CD14-positive monocyte (primary cell): Measurements from ENCODE around the gene JOSD2. TPM values are rescaled to one million over a fixed set of nuclear protein-coding genes. Genes with fewer than 3 reads are reported as not detected.

ENCODE experiments used
- DNase-seq, 3 donors: peaks; one replicate each; pipeline ENCODE4 v3.0.0-alpha.2; 2011 to 2022
- H2AFZ ChIP-seq: 2 replicates; pipeline ENCODE4 v1.6.0; 2012; ENCODE audit warnings: mild to moderate bottlenecking, low read depth, low read length, inconsistent platforms; ENCODE audit not compliant: insufficient read depth, poor library complexity, severe bottlenecking
- H3K27ac ChIP-seq, 2 donors: 1 replicate in 1 of 2; 2 replicates in 1 of 2; pipeline ENCODE4 v1.5.1; 2012 to 2013; ENCODE audit warnings: low read length in 2 of 2, control low read depth in 1 of 2, inconsistent platforms in 1 of 2, low read depth in 1 of 2, mild to moderate bottlenecking in 1 of 2
- H3K27me3 ChIP-seq, 2 donors: one replicate each; pipeline versions ENCODE4 v1.6.0 to v1.6.1; 2011 to 2013; ENCODE audit warnings: low read length in 2 of 2; ENCODE audit not compliant: control insufficient read depth in 2 of 2, insufficient read depth in 2 of 2
- H3K36me3 ChIP-seq, 2 donors: replicated peaks in 1 of 2; 1 replicate in 1 of 2; 2 replicates in 1 of 2; pipeline versions ENCODE4 v1.5.1 to v1.6.1; 2012 to 2013; ENCODE audit warnings: low read length in 2 of 2, control low read depth in 1 of 2, inconsistent platforms in 1 of 2, mild to moderate bottlenecking in 1 of 2; ENCODE audit not compliant: insufficient read depth in 2 of 2, control insufficient read depth in 1 of 2
- H3K4me1 ChIP-seq, 2 donors: 1 replicate in 1 of 2; 2 replicates in 1 of 2; pipeline versions ENCODE4 v1.5.1 to v1.6.1; 2012 to 2013; ENCODE audit warnings: low read length in 2 of 2, control low read depth in 1 of 2, inconsistent platforms in 1 of 2, mild to moderate bottlenecking in 1 of 2, moderate library complexity in 1 of 2; ENCODE audit not compliant: insufficient read depth in 2 of 2, control insufficient read depth in 1 of 2
- H3K4me2 ChIP-seq: replicated peaks from 2 replicates; pipeline ENCODE3; 2012; ENCODE audit warnings: low read length, moderate library complexity, mild to moderate bottlenecking; ENCODE audit not compliant: poor library complexity, severe bottlenecking; ENCODE audit errors: extremely low read depth
- H3K4me3 ChIP-seq, 3 experiments: fragments of 200-600 bp in 1 of 3; sonication (generic) in 1 of 3; replicated peaks in 1 of 3; 1 replicate in 2 of 3; 2 replicates in 1 of 3; pipeline ENCODE4 v1.5.1; 2011 to 2013; ENCODE audit warnings: low read length in 3 of 3, mild to moderate bottlenecking in 3 of 3, control low read depth in 2 of 3, low read depth in 2 of 3, inconsistent platforms in 1 of 3, moderate library complexity in 1 of 3
- H3K79me2 ChIP-seq: 2 replicates; pipeline ENCODE4 v1.6.0; 2012; ENCODE audit warnings: mild to moderate bottlenecking, control low read depth, inconsistent platforms, low read length, moderate library complexity; ENCODE audit not compliant: insufficient read depth
- H3K9ac ChIP-seq: 2 replicates; pipeline ENCODE4 v1.6.0; 2017; ENCODE audit warnings: low read length, mild to moderate bottlenecking; ENCODE audit not compliant: insufficient read depth, poor library complexity, severe bottlenecking
- H3K9me3 ChIP-seq, 2 donors: replicated peaks in 1 of 2; 1 replicate in 1 of 2; 2 replicates in 1 of 2; pipeline versions ENCODE4 v1.5.1 to v1.6.1; 2012 to 2013; ENCODE audit warnings: low read length in 2 of 2, control low read depth in 1 of 2; ENCODE audit not compliant: control insufficient read depth in 1 of 2, insufficient read depth in 1 of 2
- H4K20me1 ChIP-seq: 2 replicates; pipeline ENCODE4 v1.6.0; 2012; ENCODE audit warnings: mild to moderate bottlenecking, low read length, control low read depth, moderate library complexity; ENCODE audit not compliant: insufficient read depth
- H3K27ac Mint-ChIP-seq, 7 donors: one replicate each; pipeline ENCODE4 v1.8.0; 2020; ENCODE audit warnings: mild to moderate bottlenecking in 7 of 7, mixed read lengths in 7 of 7, moderate library complexity in 6 of 7, inconsistent platforms in 2 of 7
- H3K27me3 Mint-ChIP-seq, 3 donors: one replicate each; pipeline ENCODE4 v1.8.0; 2021 to 2022; ENCODE audit warnings: low read depth in 3 of 3, mild to moderate bottlenecking in 3 of 3, mixed read lengths in 3 of 3, moderate library complexity in 3 of 3, inconsistent platforms in 1 of 3
- H3K36me3 Mint-ChIP-seq, 2 donors: one replicate each; pipeline ENCODE4 v1.8.0; 2020; ENCODE audit warnings: mixed read lengths in 2 of 2, inconsistent platforms in 1 of 2, mild to moderate bottlenecking in 1 of 2
- H3K4me1 Mint-ChIP-seq: one replicate; pipeline ENCODE4 v1.8.0; 2020; ENCODE audit warnings: mild to moderate bottlenecking, mixed read lengths
- H3K4me3 Mint-ChIP-seq, 2 donors: one replicate each; pipeline ENCODE4 v1.8.0; 2020; ENCODE audit warnings: mild to moderate bottlenecking in 2 of 2, mixed read lengths in 2 of 2, moderate library complexity in 1 of 2
- H3K9me3 Mint-ChIP-seq, 7 donors: one replicate each; pipeline ENCODE4 v1.8.0; 2020 to 2022; ENCODE audit warnings: mixed read lengths in 7 of 7, mild to moderate bottlenecking in 6 of 7, moderate library complexity in 6 of 7, inconsistent platforms in 2 of 7
- WGBS: methylation state at CpG from one replicate; pipeline ENCODE4 v1.1.5; 2013; ENCODE audit warnings: missing lambda C conversion rate; ENCODE audit not compliant: insufficient coverage; 5-methylcytosine and 5-hydroxymethylcytosine counted together
- intact Hi-C, 2 donors: fragments of 100-400 bp; cut with micrococcal nuclease; formaldehyde crosslinking; loops; one replicate each; pipeline versions ENCODE4 v1.15.0 to v1.15.1; 2023
- polyA plus RNA-seq, 3 donors: library from polyadenylated mRNA; depleted of rRNA in 1 of 3; unstranded in 2 of 3; stranded (reverse) in 1 of 3; fragments of 300-500 nt in 2 of 3; fragments of >200 nt in 1 of 3; fragmentation: Illumina TruSeq in 2 of 3; gene quantifications; 1 replicate in 2 of 3; 2 replicates in 1 of 3; pipeline ENCODE4 v1.2.3, GENCODE V29; 2012 to 2021
- TF ChIP-seq, protein P1 (sequence below): fragments of 200-600 bp; IDR thresholded peaks from one replicate; pipeline ENCODE4 v1.8.0; 2022; ENCODE audit warnings: antibody characterized with exemption, mild to moderate bottlenecking

The JOSD2 gene
- polyA plus RNA-seq, 3 donors: 33.0 to 43.0 (median 37.2) TPM

DNA sequence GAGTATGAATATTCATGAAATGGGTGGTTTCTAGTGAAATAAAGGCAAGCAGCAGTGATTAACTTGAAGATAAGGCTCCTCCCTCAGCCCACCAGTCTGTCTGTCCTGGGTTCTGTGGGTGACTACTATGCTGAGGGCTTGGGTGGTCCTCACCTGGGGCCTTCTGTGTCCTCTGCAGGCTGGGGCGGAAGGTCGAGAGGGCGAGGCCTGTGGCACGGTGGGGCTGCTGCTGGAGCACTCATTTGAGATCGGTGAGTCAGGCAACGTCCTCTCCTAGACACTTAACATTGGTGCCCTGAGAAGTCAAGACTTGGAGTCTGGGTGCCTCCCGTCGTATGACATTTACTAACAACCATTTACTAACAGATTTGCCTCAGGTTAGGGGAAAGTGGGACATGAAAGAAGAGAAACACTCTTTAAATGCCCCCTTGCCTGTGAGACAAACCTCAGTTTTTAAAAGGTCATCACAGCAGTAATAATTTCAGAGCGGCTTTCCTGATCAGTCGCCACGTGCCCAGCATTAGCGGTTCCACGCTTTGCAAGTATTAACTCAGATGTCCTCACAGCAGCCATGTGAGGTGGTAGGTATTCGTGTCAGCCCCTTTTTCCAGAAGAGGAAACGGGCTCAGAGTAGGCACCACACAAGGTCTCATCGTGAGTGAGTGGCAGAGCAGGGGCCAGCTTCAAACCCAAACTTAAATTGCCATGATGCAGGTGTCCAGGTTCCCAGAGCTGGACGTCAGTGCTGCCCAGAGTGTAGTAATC is 33.1 kb downstream of the JOSD2 start:
- TF ChIP-seq, protein P1, sequence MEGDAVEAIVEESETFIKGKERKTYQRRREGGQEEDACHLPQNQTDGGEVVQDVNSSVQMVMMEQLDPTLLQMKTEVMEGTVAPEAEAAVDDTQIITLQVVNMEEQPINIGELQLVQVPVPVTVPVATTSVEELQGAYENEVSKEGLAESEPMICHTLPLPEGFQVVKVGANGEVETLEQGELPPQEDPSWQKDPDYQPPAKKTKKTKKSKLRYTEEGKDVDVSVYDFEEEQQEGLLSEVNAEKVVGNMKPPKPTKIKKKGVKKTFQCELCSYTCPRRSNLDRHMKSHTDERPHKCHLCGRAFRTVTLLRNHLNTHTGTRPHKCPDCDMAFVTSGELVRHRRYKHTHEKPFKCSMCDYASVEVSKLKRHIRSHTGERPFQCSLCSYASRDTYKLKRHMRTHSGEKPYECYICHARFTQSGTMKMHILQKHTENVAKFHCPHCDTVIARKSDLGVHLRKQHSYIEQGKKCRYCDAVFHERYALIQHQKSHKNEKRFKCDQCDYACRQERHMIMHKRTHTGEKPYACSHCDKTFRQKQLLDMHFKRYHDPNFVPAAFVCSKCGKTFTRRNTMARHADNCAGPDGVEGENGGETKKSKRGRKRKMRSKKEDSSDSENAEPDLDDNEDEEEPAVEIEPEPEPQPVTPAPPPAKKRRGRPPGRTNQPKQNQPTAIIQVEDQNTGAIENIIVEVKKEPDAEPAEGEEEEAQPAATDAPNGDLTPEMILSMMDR: no peak
- WGBS: 96% methylated on average over 12 of the region's 17 CpGs
- H3K9ac ChIP-seq: no peak overlapping the region
- H3K4me3 ChIP-seq: peak overlapping the region in 1 of 3 experiments; percentile 98
- peak overlapping the region in 1 of 2 donors; percentile 86 for H3K27ac ChIP-seq
- H3K9me3 ChIP-seq: no peaks in the 10 kb centered on the region
- peaks cover 39 to 50% of the 10 kb centered on the region in 2 donors for H3K36me3 ChIP-seq
- H3K9me3 Mint-ChIP-seq: peaks cover 0 to 13% (median 2%) of the 10 kb centered on the region in 7 donors
- H3K4me1 ChIP-seq: peaks cover 11 to 12% of the 10 kb centered on the region in 2 donors
- peak overlapping the region; percentile 87 for H3K4me2 ChIP-seq
- peaks cover 0 to 5% (median 3%) of the 10 kb centered on the region in 3 donors for H3K27me3 Mint-ChIP-seq
- H3K4me1 Mint-ChIP-seq: peaks cover 14% of the 10 kb centered on the region
- no peak overlapping the region for H3K4me3 Mint-ChIP-seq
- H4K20me1 ChIP-seq: peaks cover 36% of the 10 kb centered on the region
- no peaks in the 10 kb centered on the region for H3K27me3 ChIP-seq
- H3K79me2 ChIP-seq: peaks cover 29% of the 10 kb centered on the region
- no peak overlapping the region for H2AFZ ChIP-seq
- H3K27ac Mint-ChIP-seq: peak overlapping the region in 5 of 7 donors; percentile 25 to 93 (median 90)
- DNase-seq: no peak
- intact Hi-C loops: loop anchor here in 1 of 2 donors (2.0 kb wide), 1 partner anchor 33 kb away; the partner anchor contains the start of gene JOSD2
- H3K36me3 Mint-ChIP-seq: peaks cover 36 to 52% of the 10 kb centered on the region in 2 donors

DNA sequence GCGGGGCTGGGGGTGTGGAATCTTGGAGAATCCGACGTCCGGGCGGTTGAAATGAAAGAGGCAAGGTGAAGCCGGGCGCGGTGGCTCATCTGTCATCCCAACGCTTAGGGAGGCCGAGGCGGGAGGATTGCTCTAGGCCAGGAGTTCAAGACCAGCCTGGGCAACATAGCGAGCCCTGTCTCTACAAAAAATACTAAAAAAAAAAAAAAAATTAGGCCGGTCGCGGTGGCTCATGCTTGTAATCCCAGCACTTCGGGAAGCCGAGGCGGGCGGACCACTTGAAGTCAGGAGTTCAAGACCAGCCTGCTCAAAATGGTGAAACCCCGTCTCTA is 34.1 kb downstream of the JOSD2 start:
- no peak for DNase-seq
- Mint-ChIP-seq H3K27ac (peak overlapping the region; percentile 90 to 96 (median 93)), H3K36me3 (peaks cover 30 to 43% of the 10 kb centered on the region in 2 donors), H3K4me3 (peak overlapping the region; percentile 98 to 99), H3K27me3 (peaks cover 0 to 6% (median 5%) of the 10 kb centered on the region in 3 donors), H3K9me3 (peaks cover 0 to 13% (median 2%) of the 10 kb centered on the region in 7 donors), H3K4me1 (peaks cover 14% of the 10 kb centered on the region)
- peak overlapping the region; percentile 87 for H3K4me2 ChIP-seq
- peak overlapping the region; percentile 64 to 98 (median 97) for H3K4me3 ChIP-seq
- no peaks in the 10 kb centered on the region for H3K27me3 ChIP-seq
- H4K20me1 ChIP-seq: peaks cover 32% of the 10 kb centered on the region
- H3K9me3 ChIP-seq: no peaks in the 10 kb centered on the region
- intact Hi-C loops: loop anchor here (1.0 to 2.0 kb wide), 2 partner anchors 34 kb away; partner anchors contain the start of gene JOSD2 (in 2 of the 2)
- peaks cover 31 to 42% of the 10 kb centered on the region in 2 donors for H3K36me3 ChIP-seq
- TF ChIP-seq, protein P1: no peak
- H3K9ac ChIP-seq: peak overlapping the region; percentile 92
- 7% methylated on average over 11 of the region's 20 CpGs for WGBS
- peak overlapping the region; percentile 70 to 86 for H3K27ac ChIP-seq
- H3K79me2 ChIP-seq: peaks cover 29% of the 10 kb centered on the region
- peaks cover 11 to 12% of the 10 kb centered on the region in 2 donors for H3K4me1 ChIP-seq
- H2AFZ ChIP-seq: peak overlapping the region; percentile 95
